ENCODE data around the gene PITPNM3. TPM values are rescaled to one million over a fixed set of nuclear protein-coding genes. Genes with fewer than 3 reads are reported as not detected.
A peak's percentile ranks its signal among the peaks of the same experiment; 100 is the strongest.

The PITPNM3 gene
- total and polyA plus RNA-seq, 2 experiments from 2014 or later: 1.5 to 2.0 TPM

- no peak for DNase-seq (ENCODE audit: low spot score)
- TF ChIP-seq EZH2 (IDR thresholded peaks at IDR 0.05; ENCODE audit: borderline replicate concordance) (no peak), CTCF (IDR thresholded peaks at IDR 0.05; ENCODE audit: poor library complexity) (no peak), EZH2phosphoT487 (IDR thresholded peaks at IDR 0.05; ENCODE audit: low read depth, severe bottlenecking, unreplicated experiment) (no peak)
- H3K4me3 ChIP-seq: no peak overlapping the region
- no peaks in the 10 kb centered on the region for H3K9me2 ChIP-seq (replicated peaks; ENCODE audit: insufficient read depth)
- WGBS (ENCODE audit: low lambda C conversion rate, missing lambda C conversion rate): 84% methylated on average over 6 of the region's 6 CpGs
- no peaks in the 10 kb centered on the region for H3K79me2 ChIP-seq
- no peak overlapping the region for H3K4me2 ChIP-seq
- peaks cover 28% of the 10 kb centered on the region for H3K27me3 ChIP-seq
- H3K36me3 ChIP-seq (replicated peaks; ENCODE audit: insufficient read depth, low read depth): no peaks in the 10 kb centered on the region
- no peaks in the 10 kb centered on the region for H3K9me3 ChIP-seq (ENCODE audit: low read depth)
- no peaks in the 10 kb centered on the region for H4K20me1 ChIP-seq (ENCODE audit: insufficient read depth, poor library complexity, severe bottlenecking)
- no peak overlapping the region for H2AFZ ChIP-seq
- H3K27ac ChIP-seq: no peak overlapping the region
- peaks cover 11% of the 10 kb centered on the region for H3K4me1 ChIP-seq (ENCODE audit: insufficient read depth)
Observed at GRCh38 chr17:6558276-6558675, 1.9 kb upstream of the PITPNM3 start.

DNA sequence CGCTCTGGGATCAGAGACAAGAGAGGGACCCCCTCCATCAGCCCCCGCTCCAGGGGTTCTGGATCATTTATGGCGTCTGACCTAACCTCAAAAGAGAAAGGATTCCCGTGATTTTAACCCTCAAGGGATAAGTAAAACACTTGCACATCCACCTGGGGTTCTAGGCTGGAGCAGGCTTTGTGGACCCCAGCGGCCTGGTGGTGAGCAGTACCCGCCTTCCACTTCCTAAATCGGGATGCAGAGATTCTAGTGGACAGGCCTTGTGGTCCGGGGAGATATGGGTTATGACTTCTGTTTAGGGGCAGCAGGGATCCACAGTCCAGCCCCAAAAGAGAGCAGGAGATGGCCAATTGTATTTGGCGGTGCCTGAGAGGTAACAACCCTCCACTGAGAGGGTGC, 684 bp upstream of the PITPNM3 start:
- Histone ChIP-seq H3K9me2 (replicated peaks; ENCODE audit: insufficient read depth) (no peaks in the 10 kb centered on the region), H3K4me3 (no peak overlapping the region), H3K4me2 (peak overlapping the region; percentile 86), H3K27me3 (peaks cover 28% of the 10 kb centered on the region), H3K79me2 (no peaks in the 10 kb centered on the region), H3K27ac (no peak overlapping the region), H3K36me3 (replicated peaks; ENCODE audit: insufficient read depth, low read depth) (no peaks in the 10 kb centered on the region), H2AFZ (no peak overlapping the region), H4K20me1 (ENCODE audit: insufficient read depth, poor library complexity, severe bottlenecking) (no peaks in the 10 kb centered on the region), H3K4me1 (ENCODE audit: insufficient read depth) (peaks cover 16% of the 10 kb centered on the region), H3K9me3 (ENCODE audit: low read depth) (no peaks in the 10 kb centered on the region)
- no peak for DNase-seq (ENCODE audit: low spot score)
- TF ChIP-seq EZH2 (IDR thresholded peaks at IDR 0.05; ENCODE audit: borderline replicate concordance) (no peak), EZH2phosphoT487 (IDR thresholded peaks at IDR 0.05; ENCODE audit: low read depth, severe bottlenecking, unreplicated experiment) (no peak), CTCF (IDR thresholded peaks at IDR 0.05; ENCODE audit: poor library complexity) (no peak)
- 59% methylated on average over 9 of the region's 9 CpGs for WGBS (ENCODE audit: low lambda C conversion rate, missing lambda C conversion rate)

DNA sequence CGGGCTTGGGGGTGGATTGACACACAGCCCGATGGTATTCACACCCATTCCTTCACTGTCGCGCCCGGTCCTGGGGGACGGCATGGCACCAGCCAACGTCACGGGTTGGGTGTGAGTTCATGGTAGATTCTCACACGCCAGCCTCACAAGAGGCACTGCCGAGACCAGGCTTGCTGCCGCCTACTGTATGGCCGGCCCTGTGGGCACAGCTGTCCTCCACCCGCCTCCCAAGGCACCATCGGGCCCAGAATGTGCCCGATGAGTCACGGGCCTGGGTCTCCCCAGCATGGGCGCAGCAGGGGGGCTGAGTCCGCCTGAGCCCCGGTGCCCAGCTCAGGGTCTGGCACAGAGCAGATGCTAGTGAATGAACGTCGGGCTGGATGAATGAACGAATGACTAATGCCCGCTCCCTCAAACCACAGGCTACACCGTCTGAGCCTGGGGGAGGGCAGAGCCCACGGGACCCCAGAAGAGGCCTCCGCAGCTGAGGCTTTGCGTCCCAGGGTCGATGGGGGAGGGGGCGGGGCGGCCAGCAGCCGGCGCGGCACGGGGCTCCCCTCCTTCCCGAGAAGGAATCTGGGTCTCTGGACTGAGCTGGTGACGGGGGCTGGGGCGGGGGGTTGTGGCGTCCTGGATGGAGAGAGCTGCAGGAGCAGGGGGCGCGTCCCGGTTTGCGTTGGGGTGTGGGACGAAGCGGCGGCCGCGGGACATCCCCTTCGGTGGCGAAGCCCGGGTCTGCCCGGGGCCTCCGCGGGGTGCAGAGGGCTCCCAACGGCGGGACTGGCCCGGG, 829 bp downstream of the PITPNM3 start:
- Histone ChIP-seq H2AFZ (peak overlapping the region; percentile 56), H3K36me3 (replicated peaks; ENCODE audit: insufficient read depth, low read depth) (no peaks in the 10 kb centered on the region), H4K20me1 (ENCODE audit: insufficient read depth, poor library complexity, severe bottlenecking) (no peaks in the 10 kb centered on the region), H3K4me3 (peak overlapping the region; percentile 64), H3K4me1 (ENCODE audit: insufficient read depth) (peaks cover 24% of the 10 kb centered on the region), H3K27me3 (peaks cover 28% of the 10 kb centered on the region), H3K9me2 (replicated peaks; ENCODE audit: insufficient read depth) (no peaks in the 10 kb centered on the region), H3K4me2 (peak overlapping the region; percentile 99), H3K27ac (no peak overlapping the region), H3K9me3 (ENCODE audit: low read depth) (no peaks in the 10 kb centered on the region), H3K79me2 (no peaks in the 10 kb centered on the region)
- DNase-seq (ENCODE audit: low spot score): peak; percentile 50
- TF ChIP-seq EZH2phosphoT487 (IDR thresholded peaks at IDR 0.05; ENCODE audit: low read depth, severe bottlenecking, unreplicated experiment) (peak; percentile 31), EZH2 (IDR thresholded peaks at IDR 0.05; ENCODE audit: borderline replicate concordance) (peak; percentile 60), CTCF (IDR thresholded peaks at IDR 0.05; ENCODE audit: poor library complexity) (no peak)
- 3% methylated on average over 28 of the region's 56 CpGs for WGBS (ENCODE audit: low lambda C conversion rate, missing lambda C conversion rate)

Data from hepatocyte (in vitro differentiated cells).